OCI-LY7 (cell line): Measurements from ENCODE around the gene FGFRL1.

Source experiments
- EZH2phosphoT487 ChIP-seq: fragments of 200-600 bp; sonication (generic); IDR thresholded peaks from 2 replicates; pipeline ENCODE4 v1.6.1; 2018; ENCODE audit warnings: low read depth, borderline replicate concordance, mild to moderate bottlenecking, mixed run types, antibody characterized with exemption, low read length, moderate library complexity, mixed read lengths
- TF ChIP-seq, protein P1 (sequence below): fragments of 200-600 bp; sonication (generic); conservative IDR thresholded peaks from 2 replicates; pipeline ENCODE4 v1.5.1; 2014; ENCODE audit warnings: mild to moderate bottlenecking, antibody characterized with exemption, low read length, moderate library complexity, mixed read lengths

DNA sequence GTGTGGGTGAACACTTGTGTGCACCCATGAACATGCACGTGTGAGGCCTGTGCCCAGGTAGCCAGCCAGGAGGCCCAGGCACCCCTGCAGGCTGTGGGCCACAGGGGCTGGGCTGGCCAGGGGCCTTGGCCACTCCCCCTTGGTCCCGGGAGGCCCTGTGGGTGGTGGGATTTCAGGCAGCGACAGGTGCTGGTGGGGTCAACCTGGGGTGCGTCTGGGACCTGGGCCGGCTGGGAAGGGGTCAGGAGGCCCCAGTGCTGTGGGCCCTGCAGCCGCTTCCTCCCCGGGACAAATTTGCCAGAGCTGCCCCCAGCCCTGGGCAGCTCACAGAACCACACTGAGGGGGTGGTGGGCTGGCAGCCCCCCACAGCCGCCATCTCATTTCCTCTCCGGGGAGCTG is 7.9 kb downstream of the FGFRL1 start:
- TF ChIP-seq, protein P1, sequence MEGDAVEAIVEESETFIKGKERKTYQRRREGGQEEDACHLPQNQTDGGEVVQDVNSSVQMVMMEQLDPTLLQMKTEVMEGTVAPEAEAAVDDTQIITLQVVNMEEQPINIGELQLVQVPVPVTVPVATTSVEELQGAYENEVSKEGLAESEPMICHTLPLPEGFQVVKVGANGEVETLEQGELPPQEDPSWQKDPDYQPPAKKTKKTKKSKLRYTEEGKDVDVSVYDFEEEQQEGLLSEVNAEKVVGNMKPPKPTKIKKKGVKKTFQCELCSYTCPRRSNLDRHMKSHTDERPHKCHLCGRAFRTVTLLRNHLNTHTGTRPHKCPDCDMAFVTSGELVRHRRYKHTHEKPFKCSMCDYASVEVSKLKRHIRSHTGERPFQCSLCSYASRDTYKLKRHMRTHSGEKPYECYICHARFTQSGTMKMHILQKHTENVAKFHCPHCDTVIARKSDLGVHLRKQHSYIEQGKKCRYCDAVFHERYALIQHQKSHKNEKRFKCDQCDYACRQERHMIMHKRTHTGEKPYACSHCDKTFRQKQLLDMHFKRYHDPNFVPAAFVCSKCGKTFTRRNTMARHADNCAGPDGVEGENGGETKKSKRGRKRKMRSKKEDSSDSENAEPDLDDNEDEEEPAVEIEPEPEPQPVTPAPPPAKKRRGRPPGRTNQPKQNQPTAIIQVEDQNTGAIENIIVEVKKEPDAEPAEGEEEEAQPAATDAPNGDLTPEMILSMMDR = no peak
- TF ChIP-seq EZH2phosphoT487 = no peak
